Upper lobe of right lung (tissue), 1 donor: ENCODE measurements around the gene ZSCAN1. TPM values are rescaled to one million over a fixed set of nuclear protein-coding genes. Genes with fewer than 3 reads are reported as not detected.

ENCODE experiments used
- ATAC-seq: fragments of 200-7000 bp; cut with Tn5 transposase; one replicate; pipeline ENCODE4 v1.9.1; 2020; ENCODE audit warnings: mild to moderate bottlenecking, moderate library complexity
- DNase-seq: peaks from one replicate; pipeline ENCODE4 v3.0.0-alpha.2; 2020
- H3K27ac ChIP-seq: fragments of 200-600 bp; one replicate; pipeline ENCODE4 v1.8.0; 2022
- H3K27me3 ChIP-seq: fragments of 200-600 bp; one replicate; pipeline ENCODE4 v1.8.0; 2022; ENCODE audit warnings: mild to moderate bottlenecking
- H3K36me3 ChIP-seq: fragments of 200-600 bp; one replicate; pipeline ENCODE4 v1.8.0; 2022
- H3K4me1 ChIP-seq: fragments of 200-600 bp; one replicate; pipeline ENCODE4 v1.8.0; 2022
- H3K4me3 ChIP-seq: fragments of 200-600 bp; one replicate; pipeline ENCODE4 v1.8.0; 2022; ENCODE audit warnings: mild to moderate bottlenecking
- H3K9me3 ChIP-seq: fragments of 200-600 bp; one replicate; pipeline ENCODE4 v1.8.0; 2022
- CTCF ChIP-seq: fragments of 200-600 bp; IDR thresholded peaks from one replicate; pipeline ENCODE4 v1.8.0; 2022; ENCODE audit warnings: antibody characterized with exemption
- intact Hi-C: fragments of 100-400 bp; cut with DNase I; formaldehyde crosslinking; loops from one replicate; pipeline ENCODE4 v1.11.0; 2022
- total RNA-seq: library from RNA; stranded (reverse); fragmentation: NEBNext Ultra II Directional; extraction: Animal tissue kit (Norgen Biotek cat#: 25700); gene quantifications from one replicate; pipeline ENCODE4 v1.2.1, GENCODE V29; 2021
- donor health status: DM: no; HTN: yes; CAD: no; lungs with severe emphysema.

Gene ZSCAN1
- total RNA-seq, 1 donor from 2014 or later = not detected

GRCh38 chr19:58047672-58048071 is 13.8 kb downstream of the ZSCAN1 start:
- Histone ChIP-seq H3K4me1 (no peaks in the 10 kb centered on the region), H3K27me3 (no peaks in the 10 kb centered on the region), H3K27ac (no peak overlapping the region), H3K4me3 (no peak overlapping the region), H3K36me3 (no peaks in the 10 kb centered on the region), H3K9me3 (peaks cover 12% of the 10 kb centered on the region)
- TF ChIP-seq CTCF = no peak
- DNase-seq (no peak), ATAC-seq (no peak)
- intact Hi-C loops = no loop called here

GRCh38 chr19:58052256-58052655 is 18.4 kb downstream of the ZSCAN1 start:
- Histone ChIP-seq H3K27me3 (no peaks in the 10 kb centered on the region), H3K4me3 (no peak overlapping the region), H3K9me3 (peaks cover 4% of the 10 kb centered on the region), H3K27ac (no peak overlapping the region), H3K36me3 (no peaks in the 10 kb centered on the region), H3K4me1 (no peaks in the 10 kb centered on the region)
- intact Hi-C loops = no loop called here
- no peak for ATAC-seq
- no peak for DNase-seq
- no peak for TF ChIP-seq CTCF

DNA sequence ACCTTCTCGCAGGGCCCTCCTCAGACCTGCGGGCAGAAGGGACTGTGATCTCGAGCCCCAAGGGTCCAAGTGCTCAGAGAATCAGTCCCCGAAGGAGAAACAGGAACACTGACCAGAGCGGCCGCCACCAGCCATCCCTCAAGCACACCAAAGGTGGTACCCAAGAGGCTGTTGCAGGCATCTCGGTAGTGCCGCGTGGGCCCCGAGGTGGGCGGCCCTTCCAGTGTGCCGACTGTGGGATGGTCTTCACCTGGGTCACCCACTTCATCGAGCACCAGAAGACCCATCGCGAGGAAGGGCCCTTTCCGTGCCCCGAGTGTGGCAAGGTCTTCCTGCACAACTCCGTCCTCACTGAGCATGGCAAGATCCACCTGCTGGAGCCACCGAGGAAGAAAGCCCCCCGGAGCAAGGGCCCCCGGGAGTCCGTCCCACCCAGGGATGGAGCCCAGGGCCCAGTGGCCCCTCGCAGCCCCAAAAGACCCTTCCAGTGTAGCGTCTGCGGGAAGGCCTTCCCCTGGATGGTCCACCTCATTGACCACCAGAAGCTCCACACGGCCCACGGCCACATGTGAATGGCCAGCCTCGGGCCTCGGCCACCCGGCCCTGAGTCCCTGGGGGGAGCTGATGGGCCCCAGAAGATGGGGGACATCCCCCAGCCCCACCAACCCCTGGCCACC is 19.8 kb downstream of the ZSCAN1 start:
- DNase-seq (no peak), ATAC-seq (no peak)
- H3K27me3 ChIP-seq = no peaks in the 10 kb centered on the region
- H3K9me3 ChIP-seq = peaks cover 4% of the 10 kb centered on the region
- no peaks in the 10 kb centered on the region for H3K36me3 ChIP-seq
- no peak overlapping the region for H3K27ac ChIP-seq
- TF ChIP-seq CTCF = no peak
- H3K4me1 ChIP-seq = no peaks in the 10 kb centered on the region
- intact Hi-C loops = no loop called here
- H3K4me3 ChIP-seq = no peak overlapping the region

GRCh38 chr19:58054901-58055874 is 21.4 kb downstream of the ZSCAN1 start:
- Histone ChIP-seq H3K4me3 (peak overlapping the region; percentile 35), H3K9me3 (no peaks in the 10 kb centered on the region), H3K4me1 (no peaks in the 10 kb centered on the region), H3K27ac (peak overlapping the region; percentile 36), H3K36me3 (no peaks in the 10 kb centered on the region), H3K27me3 (no peaks in the 10 kb centered on the region)
- intact Hi-C loops = no loop called here
- TF ChIP-seq CTCF = no peak
- DNase-seq (no peak), ATAC-seq (no peak)

- no peaks in the 10 kb centered on the region for H3K27me3 ChIP-seq
- no peak overlapping the region for H3K4me3 ChIP-seq
- no peaks in the 10 kb centered on the region for H3K36me3 ChIP-seq
- no peak for TF ChIP-seq CTCF
- H3K9me3 ChIP-seq = peaks cover under 1% of the 10 kb centered on the region
- intact Hi-C loops = no loop called here
- DNase-seq = no peak
- no peaks in the 10 kb centered on the region for H3K4me1 ChIP-seq
- no peak overlapping the region for H3K27ac ChIP-seq
- no peak for ATAC-seq
Measured at GRCh38 chr19:58056261-58056660, 22.4 kb downstream of the ZSCAN1 start.
